Skeletal muscle satellite cell (primary cell): ENCODE results near the gene NPAS4. TPM values are rescaled to one million over a fixed set of nuclear protein-coding genes. Genes with fewer than 3 reads are reported as not detected.
A peak's percentile ranks its signal among the peaks of the same experiment; 100 is the strongest.
"Not testable (repeated sequence)": the region's sequence is repeated elsewhere in the genome, so short reads cannot be mapped to it uniquely, and the experiment has no call there.

Source experiments
- H3K27me3 ChIP-seq: 2 replicates; pipeline ENCODE4 v1.7.0; 2013; ENCODE audit warnings: low read length; ENCODE audit not compliant: control insufficient read depth, insufficient read depth
- H3K36me3 ChIP-seq: 2 replicates; pipeline ENCODE4 v1.7.0; 2013; ENCODE audit warnings: mild to moderate bottlenecking, control low read depth, low read length; ENCODE audit not compliant: insufficient read depth
- H3K4me1 ChIP-seq: 2 replicates; pipeline ENCODE4 v1.7.0; 2013; ENCODE audit warnings: low read length; ENCODE audit not compliant: control insufficient read depth, insufficient read depth
- H3K4me2 ChIP-seq: 2 replicates; pipeline ENCODE4 v1.7.0; 2013; ENCODE audit warnings: mild to moderate bottlenecking, low read length
- H3K4me3 ChIP-seq: 2 replicates; pipeline ENCODE4 v1.7.0; 2013; ENCODE audit warnings: low read length
- H3K9ac ChIP-seq: 2 replicates; pipeline ENCODE4 v1.7.0; 2013; ENCODE audit warnings: mild to moderate bottlenecking, low read depth, low read length, moderate library complexity
- H3K9me3 ChIP-seq: replicated peaks from 2 replicates; pipeline ENCODE4 v1.7.0; 2013; ENCODE audit warnings: mild to moderate bottlenecking, control low read depth, low read length
- total RNA-seq: library from RNA; depleted of rRNA; stranded (reverse); fragments of >200 nt; gene quantifications from 2 replicates; pipeline ENCODE4 v1.2.3, GENCODE V29; 2012; rRNA removed

The NPAS4 gene
- not detected in 2 replicates for total RNA-seq

DNA sequence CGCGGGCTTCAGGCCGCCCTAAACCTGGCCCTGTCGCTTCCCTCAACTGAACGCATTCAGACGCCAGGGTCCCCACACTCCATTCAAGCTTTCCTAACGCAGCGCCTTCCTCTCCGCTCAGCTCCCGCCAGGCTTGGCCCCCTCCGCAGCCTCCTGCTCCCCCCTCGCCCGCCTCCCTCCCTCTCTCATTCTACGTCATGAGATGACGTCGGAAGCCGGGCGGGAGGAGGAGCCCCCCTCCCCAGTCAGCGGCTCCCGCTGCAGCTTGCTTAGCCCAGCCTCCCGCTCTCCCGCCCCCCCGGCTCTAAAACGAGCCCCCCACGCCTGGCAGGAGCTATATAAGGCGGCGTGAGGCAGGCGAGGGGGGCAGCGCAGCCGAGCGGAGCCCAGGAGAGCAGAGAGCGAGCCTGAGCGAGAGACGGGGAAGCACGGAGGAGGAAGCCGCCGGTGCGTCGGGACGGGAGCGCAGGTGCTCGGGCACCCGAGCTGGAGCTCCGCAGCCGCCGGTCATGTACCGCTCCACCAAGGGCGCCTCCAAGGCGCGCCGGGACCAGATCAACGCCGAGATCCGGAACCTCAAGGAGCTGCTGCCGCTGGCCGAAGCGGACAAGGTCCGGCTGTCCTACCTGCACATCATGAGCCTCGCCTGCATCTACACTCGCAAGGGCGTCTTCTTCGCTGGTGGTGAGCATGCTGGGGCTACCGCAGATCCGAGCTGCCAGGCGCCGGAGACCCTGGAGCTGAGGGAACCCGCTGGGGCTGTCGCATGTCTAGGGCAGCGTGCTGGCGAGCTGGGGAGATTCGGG, at the start of gene NPAS4:
Gene NPAS4, plus strand, starts transcription at position 365 of the 806 bp plus-strand sequence. Its CDS starts 145 bp downstream, at position 510.
- Histone ChIP-seq H3K4me2 (no peak within 1 kb of the TSS), H3K4me3 (no peak within 1 kb of the TSS), H3K4me1 (peaks cover 11% of the 10 kb centered on the region), H3K9me3 (no peaks in the 10 kb centered on the region), H3K9ac (no peak within 1 kb of the TSS), H3K27me3 (peaks cover 23% of the 10 kb centered on the region), H3K36me3 (no peaks in the 10 kb centered on the region)

- Histone ChIP-seq H3K4me2 (peak within 1 kb of the TSS; percentile 85), H3K27me3 (peaks cover 39% of the 10 kb centered on the region), H3K4me3 (peak within 1 kb of the TSS; percentile 58), H3K9ac (no peak within 1 kb of the TSS), H3K4me1 (peaks cover 25% of the 10 kb centered on the region), H3K9me3 (no peaks in the 10 kb centered on the region), H3K36me3 (no peaks in the 10 kb centered on the region)
Measured at GRCh38 chr11:66371627-66372415, 49.0 kb upstream of the NPAS4 start, which contains the start of gene SLC29A2. Gene SLC29A2 (minus strand): TSS chr11:66371760. CDS start chr11:66371591, 169 bp downstream.

DNA sequence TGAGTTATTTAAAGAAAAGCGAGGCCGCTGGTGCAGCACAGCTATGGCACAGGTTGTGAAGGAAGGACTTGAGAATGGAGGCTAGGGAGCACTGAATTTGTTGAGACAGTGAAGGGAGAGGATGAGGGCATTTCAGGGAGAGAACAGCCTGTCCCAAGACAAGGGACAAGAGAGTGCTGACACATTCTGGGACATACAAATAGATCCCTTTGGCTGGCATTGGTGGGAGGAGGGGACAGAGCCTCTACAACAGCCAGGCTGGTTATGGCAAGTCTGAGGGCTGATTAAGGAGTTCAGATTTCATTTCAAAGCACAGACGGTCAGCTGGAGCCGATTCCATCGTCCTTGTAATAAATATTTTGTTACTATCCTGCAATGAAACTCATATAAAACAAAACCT, 47.6 kb upstream of the NPAS4 start:
- Histone ChIP-seq H3K4me1 (peaks cover 25% of the 10 kb centered on the region), H3K4me2 (no peak overlapping the region), H3K27me3 (peaks cover 33% of the 10 kb centered on the region), H3K4me3 (no peak overlapping the region), H3K9me3 (no peaks in the 10 kb centered on the region), H3K36me3 (no peaks in the 10 kb centered on the region), H3K9ac (no peak overlapping the region)

GRCh38 chr11:66373690-66374287, 47.0 kb upstream of the NPAS4 start:
- not testable (repeated sequence) for H3K9me3 ChIP-seq, H3K36me3 ChIP-seq
- peaks cover 28% of the 10 kb centered on the region for H3K27me3 ChIP-seq

DNA sequence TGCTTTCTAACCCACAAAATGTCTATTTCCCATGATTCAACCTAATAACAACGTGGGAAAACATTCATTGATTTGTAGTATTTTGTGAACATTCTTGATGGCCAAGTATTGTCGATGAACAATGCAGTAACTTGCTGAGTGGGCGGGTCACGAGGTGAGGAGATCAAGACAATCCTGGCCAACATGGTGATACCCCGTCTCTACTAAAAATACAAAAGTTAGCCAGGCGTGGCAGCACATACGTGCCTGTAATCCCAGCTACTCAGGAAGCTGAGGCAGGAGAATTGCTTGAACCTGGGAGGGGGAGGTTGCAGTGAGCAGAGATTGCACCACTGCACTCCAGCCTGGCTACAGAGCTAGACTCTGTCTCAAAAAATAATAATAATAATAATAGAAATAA, 40.6 kb upstream of the NPAS4 start:
- not testable (repeated sequence) for H3K4me3 ChIP-seq, H3K36me3 ChIP-seq, H3K4me2 ChIP-seq, H3K27me3 ChIP-seq, H3K9ac ChIP-seq, H3K4me1 ChIP-seq, H3K9me3 ChIP-seq

More at GRCh38 chr11:66373690-66374287, 47.0 kb upstream of the NPAS4 start:
- H3K9ac ChIP-seq, H3K4me2 ChIP-seq, H3K4me3 ChIP-seq: not testable (repeated sequence)
- peaks cover 25% of the 10 kb centered on the region for H3K4me1 ChIP-seq

GRCh38 chr11:66384316-66384715, 36.5 kb upstream of the NPAS4 start:
- H3K36me3 ChIP-seq, H3K9ac ChIP-seq, H3K4me3 ChIP-seq, H3K9me3 ChIP-seq, H3K27me3 ChIP-seq, H3K4me2 ChIP-seq, H3K4me1 ChIP-seq: not testable (repeated sequence)

DNA sequence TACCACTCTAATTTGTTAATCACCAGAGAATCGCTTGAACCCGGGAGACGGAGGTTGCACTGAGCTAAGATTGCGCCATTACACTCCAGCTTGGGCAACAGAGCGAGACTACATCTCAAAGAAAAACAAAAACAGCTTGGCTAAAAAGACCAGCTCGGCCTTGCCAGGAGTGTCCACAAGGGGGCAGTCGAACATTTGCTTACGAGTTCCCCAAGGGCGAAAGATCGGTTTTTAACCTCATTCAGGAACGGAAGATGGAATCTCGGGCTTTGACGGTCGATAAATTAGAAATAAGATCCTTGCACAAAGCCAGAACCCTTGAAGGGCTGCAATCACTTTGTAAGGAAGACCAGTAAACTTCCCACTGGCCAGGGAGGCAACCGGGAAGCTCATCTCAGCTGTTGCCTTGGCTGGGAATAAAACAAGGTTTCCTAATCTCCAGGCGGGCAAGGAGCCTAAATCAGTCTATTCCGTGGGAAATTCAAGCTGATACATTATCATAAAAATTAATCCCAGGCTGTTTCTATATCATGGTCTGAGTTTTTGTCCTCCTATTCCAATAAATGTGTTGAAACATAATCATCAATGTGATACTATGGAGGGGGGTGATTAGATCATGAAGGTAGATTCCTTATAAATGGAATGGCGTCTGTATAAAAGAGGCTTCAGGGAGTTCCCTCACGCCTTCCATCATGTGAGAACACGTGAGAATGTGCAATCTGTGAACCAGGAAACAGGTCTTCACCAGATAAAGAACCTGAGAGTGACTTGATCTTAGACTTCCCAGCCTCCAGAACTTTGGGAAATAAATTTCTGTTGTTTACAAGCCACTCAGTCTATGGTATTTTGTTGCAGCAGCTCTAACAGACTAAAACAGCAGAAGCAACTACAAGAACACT, 34.4 kb upstream of the NPAS4 start:
- Histone ChIP-seq H3K4me1 (no peaks in the 10 kb centered on the region), H3K9ac (peak overlapping the region; percentile 46), H3K27me3 (peaks cover 14% of the 10 kb centered on the region), H3K4me3 (peak overlapping the region; percentile 48), H3K4me2 (peak overlapping the region; percentile 79), H3K9me3 (no peaks in the 10 kb centered on the region), H3K36me3 (no peaks in the 10 kb centered on the region)

GRCh38 chr11:66388780-66389386, 32.0 kb upstream of the NPAS4 start:
- Histone ChIP-seq H3K27me3 (peaks cover 17% of the 10 kb centered on the region), H3K4me2 (no peak overlapping the region), H3K9ac (no peak overlapping the region), H3K4me1 (no peaks in the 10 kb centered on the region), H3K36me3 (no peaks in the 10 kb centered on the region), H3K9me3 (no peaks in the 10 kb centered on the region), H3K4me3 (no peak overlapping the region)

DNA sequence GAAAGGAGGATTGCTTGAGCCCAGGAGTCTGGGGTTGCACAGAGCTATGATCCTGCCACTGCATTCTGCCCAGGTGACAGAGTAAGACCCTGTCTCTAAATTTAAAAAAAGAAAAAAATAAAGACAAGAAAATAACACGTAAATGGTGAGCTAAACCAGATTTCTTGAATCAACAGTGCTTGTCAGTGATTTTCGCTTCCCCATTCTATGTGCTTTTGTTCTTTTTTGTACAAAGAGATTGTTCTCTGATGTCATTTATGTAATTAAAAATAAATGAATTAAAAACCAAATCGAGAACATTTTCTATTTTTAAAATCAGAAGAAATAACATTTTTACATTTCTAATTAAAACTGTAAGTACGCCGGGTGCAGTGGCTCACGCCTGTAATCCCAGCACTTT, 29.5 kb upstream of the NPAS4 start:
- no peaks in the 10 kb centered on the region for H3K36me3 ChIP-seq
- no peak overlapping the region for H3K4me3 ChIP-seq
- H3K4me1 ChIP-seq, result no peaks in the 10 kb centered on the region
- no peaks in the 10 kb centered on the region for H3K9me3 ChIP-seq
- H3K27me3 ChIP-seq, result peaks cover 20% of the 10 kb centered on the region
- H3K9ac ChIP-seq, result no peak overlapping the region
- H3K4me2 ChIP-seq, result no peak overlapping the region

- H3K36me3 ChIP-seq, result no peaks in the 10 kb centered on the region
- no peaks in the 10 kb centered on the region for H3K4me1 ChIP-seq
- peaks cover 16% of the 10 kb centered on the region for H3K27me3 ChIP-seq
- H3K4me3 ChIP-seq, result no peak overlapping the region
- no peaks in the 10 kb centered on the region for H3K9me3 ChIP-seq
- no peak overlapping the region for H3K9ac ChIP-seq
- H3K4me2 ChIP-seq, result no peak overlapping the region
Measured at GRCh38 chr11:66393954-66394353, 26.9 kb upstream of the NPAS4 start.
